Stimulated activated CD8-positive, alpha-beta memory T cell treated with anti-CD3 and anti-CD28 coated beads, Interleukin-2, amount 100 ng/mL, for 1 hour (primary cell): ENCODE data around the gene SDK2.

Experiments
- DNase-seq, 2 donors: peaks; one replicate each; pipeline ENCODE4 v3.0.0-alpha.2; 2020; ENCODE audit warnings: low read depth in 2 of 2

SDK2 gene

DNA sequence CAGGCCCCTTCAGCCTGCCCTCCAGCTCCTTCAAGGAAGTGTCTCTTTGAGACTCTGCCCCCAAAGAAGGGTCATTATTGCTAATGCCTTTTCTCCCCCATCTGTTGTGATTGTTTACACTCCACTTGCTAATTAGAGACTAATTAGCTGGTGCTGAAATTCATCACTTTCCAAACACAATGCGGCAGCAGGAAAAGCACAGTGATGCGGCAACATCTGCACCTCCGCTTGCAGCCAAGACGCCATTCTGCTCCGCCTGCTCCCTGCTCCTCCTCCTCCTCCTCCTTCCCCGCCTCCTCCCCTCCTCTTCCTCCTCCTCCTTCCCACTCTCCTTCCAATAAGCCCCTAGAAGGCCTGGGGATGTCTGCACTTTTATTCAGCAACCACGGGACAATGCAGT, 110.5 kb downstream of the SDK2 start:
- no peak for DNase-seq

- DNase-seq: no peak
Observed at GRCh38 chr17:73533127-73533526, 111.1 kb downstream of the SDK2 start.

- DNase-seq: no peak
Observed at GRCh38 chr17:73532421-73532901, 111.8 kb downstream of the SDK2 start.

GRCh38 chr17:73531158-73531557, 113.1 kb downstream of the SDK2 start:
- no peak for DNase-seq

- no peak for DNase-seq
Observed at GRCh38 chr17:73528679-73529078, 115.6 kb downstream of the SDK2 start.

DNA sequence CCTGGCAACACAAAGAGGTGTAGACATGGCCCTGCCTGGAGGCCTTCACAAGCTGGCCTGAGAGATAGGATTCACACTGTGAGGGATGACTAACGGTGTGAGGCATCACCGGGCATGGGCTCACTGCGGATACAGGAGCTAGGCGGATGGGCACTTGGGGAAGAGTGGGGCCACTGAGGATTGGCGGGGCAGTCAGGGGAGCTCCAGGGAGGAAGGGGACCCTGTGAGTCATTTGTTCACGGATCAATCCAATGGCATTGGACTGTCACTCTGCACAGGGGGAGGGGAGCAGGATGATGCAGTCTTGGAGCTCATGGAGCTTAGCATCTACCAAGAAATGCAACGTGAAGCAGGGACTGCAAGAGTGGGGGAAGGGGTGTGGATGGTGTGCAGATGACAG, 117.3 kb downstream of the SDK2 start:
- DNase-seq: no peak

DNA sequence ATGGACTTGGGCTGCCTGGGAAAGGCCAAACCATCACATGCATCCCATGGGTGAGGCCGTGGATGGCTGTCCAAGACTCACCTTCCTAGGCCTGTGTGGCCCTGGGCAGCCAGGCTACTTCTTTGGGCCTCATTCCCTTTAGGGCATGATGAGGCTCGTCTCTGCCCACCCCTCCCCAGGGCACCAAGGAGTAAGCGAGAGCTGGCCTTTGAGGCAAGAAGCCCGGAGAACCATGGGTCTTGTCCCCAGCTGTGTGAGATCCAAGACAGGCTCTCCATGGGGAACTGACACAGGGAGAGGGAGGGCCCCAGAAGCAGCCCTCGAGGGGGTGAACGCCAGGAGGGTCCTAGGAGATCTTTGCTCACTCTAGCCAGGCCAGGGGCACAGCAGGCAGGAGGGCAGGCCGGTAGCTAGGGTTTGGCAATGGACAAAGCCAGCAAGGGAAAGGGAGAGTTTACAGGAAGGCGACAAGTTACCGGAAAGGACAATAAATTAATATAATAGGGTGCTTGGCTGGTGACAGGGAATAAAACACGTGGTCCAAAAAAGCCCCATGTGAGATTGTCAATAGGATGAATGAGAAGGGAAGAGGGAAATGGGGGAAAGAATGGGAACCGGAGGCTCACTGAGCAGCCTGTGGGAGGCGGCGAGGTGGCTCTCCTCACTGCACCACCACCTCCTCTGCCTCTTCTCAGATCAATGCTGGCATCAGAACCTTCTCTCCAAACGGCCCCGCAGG, 119.1 kb downstream of the SDK2 start:
- no peak for DNase-seq

GRCh38 chr17:73522696-73523095, 121.5 kb downstream of the SDK2 start:
- no peak for DNase-seq

DNA sequence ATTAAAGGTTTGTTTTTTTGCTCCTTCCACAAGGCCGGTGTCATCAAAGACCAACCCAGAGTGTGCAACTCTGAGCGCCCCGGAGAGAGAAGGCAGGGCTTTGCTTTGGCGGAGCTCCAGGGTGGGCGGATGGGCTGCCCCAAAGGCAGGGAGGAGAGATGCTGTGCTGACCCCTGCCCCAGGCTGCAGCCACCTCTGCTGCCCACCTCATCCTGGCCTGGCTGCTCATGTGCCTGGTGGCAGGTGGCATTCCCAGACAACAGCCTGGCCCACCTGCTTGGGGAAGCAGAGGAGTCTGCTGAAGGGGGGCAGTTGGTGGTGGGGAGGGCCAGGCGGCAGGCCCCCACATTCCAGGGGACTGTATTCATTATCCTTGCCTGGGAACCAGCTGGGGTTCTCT, 122.1 kb downstream of the SDK2 start:
- no peak for DNase-seq

- DNase-seq: no peak
Observed at GRCh38 chr17:73521376-73521775, 122.9 kb downstream of the SDK2 start.

DNA sequence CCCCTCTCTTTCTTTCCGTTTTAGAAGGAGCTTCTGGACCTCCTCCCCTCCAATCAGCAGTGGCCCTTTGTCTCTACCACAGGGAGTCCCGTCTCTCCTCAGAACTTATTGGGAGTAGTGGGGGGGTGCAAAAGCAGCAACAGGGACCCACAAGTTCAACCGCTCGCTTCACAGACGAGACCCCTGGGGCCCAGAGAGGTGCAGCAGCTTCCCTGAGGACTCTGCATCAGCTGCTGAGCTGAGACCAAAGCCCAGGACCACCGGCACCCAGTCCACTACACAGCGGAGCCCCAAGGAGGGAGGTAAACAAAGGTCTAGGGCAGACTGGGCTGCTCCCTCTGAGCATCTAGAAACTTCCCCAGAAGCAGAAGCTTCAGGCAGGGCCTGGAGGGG, 123.9 kb downstream of the SDK2 start:
- no peak for DNase-seq

GRCh38 chr17:73519714-73520368, 124.4 kb downstream of the SDK2 start:
- DNase-seq: no peak

DNA sequence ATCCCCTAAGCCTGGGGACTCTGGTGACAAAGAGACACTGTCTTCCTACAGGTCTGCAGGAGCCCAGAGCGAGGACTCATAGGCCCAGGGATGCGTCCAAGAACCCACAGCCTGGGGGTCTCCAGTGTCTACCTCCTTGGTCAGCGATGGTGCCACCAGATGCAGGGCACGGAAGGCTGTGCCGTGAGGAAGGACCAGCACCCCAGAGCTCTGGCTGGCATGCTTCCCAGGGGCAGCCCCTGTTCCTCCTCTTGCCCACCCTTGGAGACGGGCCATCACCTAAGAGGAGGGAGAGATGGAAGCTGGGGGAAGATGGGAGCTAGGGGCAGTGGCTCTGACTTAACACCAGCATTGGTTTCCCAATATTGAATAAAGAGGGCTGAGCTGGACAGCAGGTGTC, 125.2 kb downstream of the SDK2 start:
- DNase-seq: no peak

- DNase-seq: no peak
Observed at GRCh38 chr17:73516431-73516830, 127.8 kb downstream of the SDK2 start.

DNA sequence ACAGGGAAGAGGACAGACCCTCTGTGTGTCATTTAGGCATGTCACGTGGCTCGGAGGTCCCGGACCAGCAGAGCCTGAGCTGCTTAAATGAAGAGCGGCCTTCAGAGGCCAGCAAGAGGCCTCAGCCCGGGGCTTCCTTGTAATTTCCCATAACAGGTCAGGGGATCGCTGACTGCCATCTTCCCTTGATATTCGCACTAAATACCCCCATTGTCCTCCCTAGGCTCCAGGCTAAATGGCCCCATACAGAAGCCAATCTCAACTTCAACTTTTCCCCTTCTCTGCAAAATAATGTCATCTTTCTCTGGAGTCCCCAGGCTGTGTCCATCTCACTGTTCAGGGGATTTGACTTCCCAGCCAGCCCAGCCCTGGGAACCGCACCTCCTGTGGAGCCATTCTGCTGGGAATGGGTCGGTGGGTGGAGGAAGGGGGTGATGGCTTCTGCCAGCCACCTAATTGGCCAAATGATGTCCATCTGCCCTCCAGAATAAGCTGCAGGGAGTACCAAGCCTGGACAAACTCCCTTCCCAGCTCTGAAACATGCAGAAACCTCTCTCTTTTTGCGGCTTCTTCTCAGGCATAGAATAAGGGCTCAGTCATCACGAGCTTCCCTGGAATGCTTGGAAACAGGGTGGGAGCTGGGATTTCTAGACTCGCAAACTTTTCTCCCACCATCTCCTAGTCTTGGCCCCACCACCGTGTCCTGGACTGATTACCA, 129.9 kb downstream of the SDK2 start:
- no peak for DNase-seq

- DNase-seq: no peak
Observed at GRCh38 chr17:73513426-73513825, 130.8 kb downstream of the SDK2 start.

- no peak for DNase-seq
Observed at GRCh38 chr17:73511719-73512115, 132.5 kb downstream of the SDK2 start.

GRCh38 chr17:73510981-73511718, 133.1 kb downstream of the SDK2 start:
- DNase-seq: no peak

DNA sequence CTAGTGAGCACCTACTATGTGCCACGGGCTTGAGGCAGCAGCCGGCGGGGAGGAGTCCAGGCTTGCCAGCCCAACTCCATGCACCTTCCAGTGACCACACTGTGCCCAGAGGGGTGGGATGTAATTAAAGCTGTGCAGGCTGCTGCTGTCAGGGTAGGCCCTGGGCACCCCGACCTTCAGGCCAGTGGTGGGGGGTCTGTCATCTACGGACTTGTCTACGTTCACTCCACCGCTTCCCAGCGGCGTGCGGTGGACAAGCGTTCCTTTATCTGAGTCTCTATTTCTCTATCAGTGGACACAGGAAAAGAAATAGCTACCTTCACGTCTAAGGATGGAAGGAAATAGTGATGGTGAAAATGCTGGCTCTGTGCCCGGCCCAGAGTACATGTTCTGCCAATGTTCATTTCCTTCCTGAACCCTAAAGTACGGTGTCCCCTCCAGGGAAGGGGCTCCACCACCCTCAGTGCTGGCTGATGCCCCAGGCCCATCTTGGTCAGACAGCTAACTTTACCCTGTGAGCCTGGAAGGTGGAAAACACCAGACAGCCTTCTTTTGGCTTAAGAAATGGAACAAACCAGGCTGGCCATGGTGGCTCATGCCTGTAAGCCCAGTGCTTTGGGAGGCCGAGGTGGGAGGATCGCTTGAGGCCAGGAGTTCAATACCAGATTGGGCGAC, 135.2 kb downstream of the SDK2 start:
- DNase-seq: no peak

GRCh38 chr17:73508057-73508930, 136.0 kb downstream of the SDK2 start:
- DNase-seq: no peak
